Ishikawa (cell line): ENCODE measurements around the gene ADH7.

Experiments
- CEBPB ChIP-seq: IDR thresholded peaks from 2 replicates; pipeline ENCODE4 v1.6.1; 2012
- CREB1 ChIP-seq: IDR thresholded peaks from 2 replicates; pipeline ENCODE4 v1.6.1; 2012; ENCODE audit warnings: low read depth
- EGR1 ChIP-seq: IDR thresholded peaks from 2 replicates; pipeline ENCODE4 v1.6.1; 2012
- EP300 ChIP-seq: IDR thresholded peaks from 2 replicates; pipeline ENCODE4 v1.6.1; 2012; ENCODE audit warnings: borderline replicate concordance
- FOXM1 ChIP-seq: IDR thresholded peaks from 2 replicates; pipeline ENCODE4 v1.6.1; 2012; ENCODE audit warnings: low read depth, borderline replicate concordance
- NFIC ChIP-seq: IDR thresholded peaks from 2 replicates; pipeline ENCODE4 v1.6.1; 2012
- RAD21 ChIP-seq: IDR thresholded peaks from 2 replicates; pipeline ENCODE4 v1.6.1; 2012; ENCODE audit warnings: low read depth
- REST ChIP-seq: IDR thresholded peaks from 2 replicates; pipeline ENCODE4 v1.6.1; 2012; ENCODE audit warnings: low read depth, mild to moderate bottlenecking
- TAF1 ChIP-seq: IDR thresholded peaks from 2 replicates; pipeline ENCODE4 v1.6.1; 2012; ENCODE audit warnings: low read depth, mild to moderate bottlenecking
- TCF12 ChIP-seq: IDR thresholded peaks from 2 replicates; pipeline ENCODE4 v1.6.1; 2012; ENCODE audit warnings: low read depth
- TEAD4 ChIP-seq: IDR thresholded peaks from 2 replicates; pipeline ENCODE4 v1.6.1; 2012
- YY1 ChIP-seq: IDR thresholded peaks from 2 replicates; pipeline ENCODE4 v1.6.1; 2012; ENCODE audit warnings: low read depth
- ZBTB7A ChIP-seq: IDR thresholded peaks from 2 replicates; pipeline ENCODE4 v1.6.1; 2012; ENCODE audit warnings: low read depth
- TF ChIP-seq, protein P1 (sequence below): IDR thresholded peaks from 2 replicates; pipeline ENCODE4 v1.6.1; 2012
- TF ChIP-seq, protein P2 (sequence below): IDR thresholded peaks from 2 replicates; pipeline ENCODE4 v1.6.1; 2012

Gene ADH7

DNA sequence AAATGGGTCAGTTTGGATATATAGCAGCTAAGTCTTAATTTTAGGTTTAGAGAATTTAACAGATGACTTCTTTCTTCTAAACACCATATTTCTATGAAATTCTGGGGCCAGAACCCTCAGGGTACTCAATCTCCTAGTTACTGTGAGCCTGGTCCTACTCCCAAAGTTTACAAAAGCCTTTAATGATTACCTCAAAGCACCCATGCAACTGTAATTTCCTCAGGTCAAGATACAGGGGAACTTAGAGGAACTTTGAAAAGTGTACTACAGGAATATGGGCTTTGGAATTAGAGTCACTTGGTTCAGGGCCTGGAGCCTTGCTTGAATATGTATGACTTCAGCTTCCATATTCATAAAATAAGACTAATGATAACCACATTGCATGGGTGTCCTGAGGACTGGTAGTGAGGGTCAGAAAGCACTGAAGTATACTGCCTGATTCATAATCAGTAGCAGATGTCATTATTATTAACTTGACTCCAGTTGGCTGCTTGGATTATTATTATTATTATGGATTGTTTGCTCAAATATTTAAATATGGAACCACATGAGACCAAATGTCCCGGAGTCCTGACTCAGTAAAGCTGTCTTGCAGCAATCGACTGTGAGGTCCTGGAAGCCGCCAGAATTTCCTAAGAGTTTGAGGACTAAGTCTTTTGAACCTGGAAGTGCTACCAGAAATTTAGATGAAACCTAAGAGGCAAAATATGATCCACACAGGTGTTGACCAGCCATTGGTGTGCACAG is 2.0 kb upstream of the ADH7 start:
- no peak for TF ChIP-seq CEBPB

DNA sequence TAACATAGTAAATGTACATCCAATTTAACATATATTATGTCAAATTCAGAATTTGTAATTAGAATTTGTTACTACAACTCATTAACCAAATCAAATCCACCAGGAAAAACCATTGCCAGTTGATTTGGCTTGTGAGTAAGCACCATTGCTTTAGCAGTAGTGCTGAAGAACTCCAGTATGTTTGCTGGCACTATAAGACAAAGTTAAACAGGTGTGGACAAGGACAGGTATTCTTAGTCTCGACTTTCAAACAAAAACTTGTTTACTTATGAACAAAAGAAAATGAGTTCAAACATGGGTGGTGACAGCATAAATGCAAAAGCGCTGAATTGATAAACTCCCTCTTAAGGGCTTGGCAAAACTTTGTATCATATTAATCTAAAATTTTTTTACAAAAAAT is 1.3 kb upstream of the ADH7 start:
- no peak for TF ChIP-seq YY1
- no peak for TF ChIP-seq CREB1
- no peak for TF ChIP-seq REST
- no peak for TF ChIP-seq TEAD4
- no peak for TF ChIP-seq TCF12
- no peak for TF ChIP-seq NFIC
- no peak for TF ChIP-seq FOXM1
- TF ChIP-seq, protein P1, sequence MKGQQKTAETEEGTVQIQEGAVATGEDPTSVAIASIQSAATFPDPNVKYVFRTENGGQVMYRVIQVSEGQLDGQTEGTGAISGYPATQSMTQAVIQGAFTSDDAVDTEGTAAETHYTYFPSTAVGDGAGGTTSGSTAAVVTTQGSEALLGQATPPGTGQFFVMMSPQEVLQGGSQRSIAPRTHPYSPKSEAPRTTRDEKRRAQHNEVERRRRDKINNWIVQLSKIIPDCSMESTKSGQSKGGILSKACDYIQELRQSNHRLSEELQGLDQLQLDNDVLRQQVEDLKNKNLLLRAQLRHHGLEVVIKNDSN, result no peak
- TF ChIP-seq ZBTB7A, result no peak
- no peak for TF ChIP-seq EP300
- no peak for TF ChIP-seq TAF1
- TF ChIP-seq, protein P2, sequence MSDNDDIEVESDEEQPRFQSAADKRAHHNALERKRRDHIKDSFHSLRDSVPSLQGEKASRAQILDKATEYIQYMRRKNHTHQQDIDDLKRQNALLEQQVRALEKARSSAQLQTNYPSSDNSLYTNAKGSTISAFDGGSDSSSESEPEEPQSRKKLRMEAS, result no peak
- TF ChIP-seq EGR1, result no peak
- TF ChIP-seq CEBPB, result no peak
- no peak for TF ChIP-seq RAD21

DNA sequence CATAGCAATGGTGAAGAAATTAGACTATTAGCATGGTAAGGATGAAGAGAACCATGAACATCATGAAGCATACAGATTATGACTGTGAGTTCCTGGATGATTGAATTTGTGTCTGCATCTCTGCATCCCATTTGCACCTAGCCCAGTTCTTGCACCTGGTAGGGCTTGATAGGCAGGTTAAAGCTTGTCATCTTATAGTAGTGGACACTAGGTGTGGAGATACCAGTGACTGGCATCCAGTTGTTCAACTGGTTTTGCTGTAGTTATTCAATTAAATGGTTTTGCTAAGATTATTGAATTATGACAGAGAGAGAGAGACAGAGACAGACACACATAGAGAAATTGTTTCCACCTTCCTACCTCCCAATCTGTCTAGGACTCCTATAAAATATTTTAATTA is 5.0 kb downstream of the ADH7 start:
- TF ChIP-seq EGR1, result no peak
- TF ChIP-seq, protein P2, result no peak
- TF ChIP-seq FOXM1, result no peak
- no peak for TF ChIP-seq REST
- no peak for TF ChIP-seq RAD21
- TF ChIP-seq NFIC, result no peak
- TF ChIP-seq TAF1, result no peak
- TF ChIP-seq TCF12, result no peak
- TF ChIP-seq, protein P1, result no peak
- TF ChIP-seq YY1, result no peak
- TF ChIP-seq CREB1, result no peak
- TF ChIP-seq EP300, result no peak
- no peak for TF ChIP-seq CEBPB
- no peak for TF ChIP-seq TEAD4
- TF ChIP-seq ZBTB7A, result no peak

DNA sequence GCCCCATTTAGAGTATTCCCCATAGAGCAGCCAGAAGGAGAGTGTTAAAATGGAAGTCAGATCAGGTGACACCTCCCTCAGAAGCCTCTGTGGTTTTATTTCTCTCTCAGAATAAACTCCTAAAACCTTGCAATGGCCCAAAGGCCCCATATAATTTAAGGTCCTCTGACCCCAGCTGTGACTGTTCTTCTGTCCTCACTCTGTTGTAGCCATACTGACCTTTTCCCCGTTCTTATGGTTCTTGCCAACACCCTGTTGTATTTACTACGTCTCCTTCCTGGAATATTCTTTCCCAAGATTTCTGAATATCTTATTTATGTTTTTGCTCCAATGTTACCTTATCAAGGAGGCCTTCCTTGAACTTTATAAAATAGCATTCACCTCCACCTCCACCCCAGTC is 18.0 kb downstream of the ADH7 start:
- TF ChIP-seq YY1 (no peak), RAD21 (no peak), TAF1 (no peak), EP300 (no peak), NFIC (no peak), TCF12 (no peak)
- TF ChIP-seq, protein P1, result no peak

GRCh38 chr4:99414401-99414800 is 20.7 kb downstream of the ADH7 start:
- no peak for TF ChIP-seq CEBPB
- TF ChIP-seq FOXM1, result no peak
- TF ChIP-seq NFIC, result no peak
- no peak for TF ChIP-seq ZBTB7A
- no peak for TF ChIP-seq CREB1
- no peak for TF ChIP-seq TEAD4
- TF ChIP-seq EP300, result no peak
- TF ChIP-seq, protein P1, result no peak
- no peak for TF ChIP-seq EGR1
